HG03139 (cell line): ENCODE data around the gene STK26.
"Not testable (repeated sequence)": the region's sequence is repeated elsewhere in the genome, so short reads cannot be mapped to it uniquely, and the experiment has no call there.

Source experiments
- ATAC-seq: cut with Tn5 transposase; IDR thresholded peaks from one replicate; pipeline ENCODE4 v1.9.1; 2021; ENCODE audit not compliant: unreplicated experiment

The STK26 gene

GRCh38 chrX:132022967-132023895 is at the start of gene STK26:
TSS of gene STK26 (plus strand) at chrX:132023302. CDS start at chrX:132023618, 316 bp downstream.
- ATAC-seq, result peak; percentile 82

GRCh38 chrX:131975851-131976250 is 47.3 kb upstream of the STK26 start:
- ATAC-seq, result no peak

GRCh38 chrX:131977619-131978018 is 45.5 kb upstream of the STK26 start:
- no peak for ATAC-seq

- no peak for ATAC-seq
These were observed 44.0 kb upstream of the STK26 start for GRCh38 chrX:131979116-131979515.

- no peak for ATAC-seq
These were observed 37.5 kb upstream of the STK26 start for GRCh38 chrX:131985526-131986049.

- peak; percentile 96 for ATAC-seq
These were observed 35.9 kb upstream of the STK26 start for GRCh38 chrX:131987252-131987651.

- ATAC-seq, result no peak
These were observed 34.9 kb upstream of the STK26 start for GRCh38 chrX:131988236-131988635.

GRCh38 chrX:132001127-132001526 is 22.0 kb upstream of the STK26 start:
- ATAC-seq, result no peak

- ATAC-seq, result no peak
These were observed 18.4 kb upstream of the STK26 start for GRCh38 chrX:132004728-132005127.

- ATAC-seq, result no peak
These were observed 13.8 kb upstream of the STK26 start for GRCh38 chrX:132009350-132009749.

- not testable (repeated sequence) for ATAC-seq
These were observed 12.9 kb upstream of the STK26 start for GRCh38 chrX:132010213-132010612.

GRCh38 chrX:132015875-132016274 is 7.2 kb upstream of the STK26 start:
- no peak for ATAC-seq

- no peak for ATAC-seq
These were observed 6.3 kb upstream of the STK26 start for GRCh38 chrX:132016628-132017430.

- no peak for ATAC-seq
These were observed 5.5 kb upstream of the STK26 start for GRCh38 chrX:132017431-132018185.

- peak; percentile 22 for ATAC-seq
These were observed 720 bp upstream of the STK26 start for GRCh38 chrX:132022198-132022966.

GRCh38 chrX:132023896-132024386 is 839 bp downstream of the STK26 start:
- ATAC-seq, result peak; percentile 46

GRCh38 chrX:132025041-132025440 is 1.9 kb downstream of the STK26 start:
- no peak for ATAC-seq

GRCh38 chrX:132030264-132030663 is 7.2 kb downstream of the STK26 start:
- ATAC-seq, result no peak

GRCh38 chrX:132031867-132032266 is 8.8 kb downstream of the STK26 start:
- ATAC-seq, result no peak

GRCh38 chrX:132033166-132033565 is 10.1 kb downstream of the STK26 start:
- no peak for ATAC-seq
